Lung (tissue), 16 donors: ENCODE data around the gene CTXND1. TPM values are rescaled to one million over a fixed set of nuclear protein-coding genes. Genes with fewer than 3 reads are reported as not detected.
"Not testable (repeated sequence)": the region's sequence is repeated elsewhere in the genome, so short reads cannot be mapped to it uniquely, and the experiment has no call there.

Source experiments
- ATAC-seq: fragments of 200-7000 bp; cut with Tn5 transposase; one replicate; pipeline ENCODE4 v1.9.1; 2020; ENCODE audit warnings: moderate number of reproducible peaks; ENCODE audit not compliant: insufficient read depth, low FRiP score
- DNase-seq, 3 donors: peaks; one replicate each; pipeline ENCODE4 v3.0.0-alpha.2; 2013 to 2017
- H3K27ac ChIP-seq, 2 donors: one replicate each; pipeline ENCODE4 v1.5.1; 2013; ENCODE audit warnings: mild to moderate bottlenecking in 2 of 2, moderate library complexity in 2 of 2, control low read depth in 1 of 2, inconsistent platforms in 1 of 2, low read depth in 1 of 2, low read length in 1 of 2
- H3K27me3 ChIP-seq, 3 donors: one replicate each; pipeline ENCODE4 v1.5.1; 2013; ENCODE audit warnings: low read length in 2 of 3; ENCODE audit not compliant: control insufficient read depth in 3 of 3, insufficient read depth in 3 of 3
- H3K36me3 ChIP-seq, 4 donors: one replicate each; pipeline ENCODE4 v1.5.1; 2013; ENCODE audit warnings: low read length in 4 of 4, mild to moderate bottlenecking in 1 of 4, moderate library complexity in 1 of 4; ENCODE audit not compliant: control insufficient read depth in 4 of 4, insufficient read depth in 4 of 4
- H3K4me1 ChIP-seq, 5 donors: one replicate each; pipeline ENCODE4 v1.5.1; 2013; ENCODE audit warnings: low read length in 5 of 5, mild to moderate bottlenecking in 2 of 5, moderate library complexity in 1 of 5; ENCODE audit not compliant: control insufficient read depth in 5 of 5, insufficient read depth in 5 of 5
- H3K4me3 ChIP-seq: one replicate; pipeline ENCODE4 v1.5.1; 2013; ENCODE audit warnings: mild to moderate bottlenecking, control low read depth, moderate library complexity
- H3K9ac ChIP-seq, 2 donors: one replicate each; pipeline ENCODE4 v1.5.1; 2013; ENCODE audit warnings: low read length in 2 of 2, control low read depth in 1 of 2; ENCODE audit not compliant: insufficient read depth in 1 of 2
- H3K9me3 ChIP-seq, 4 donors: one replicate each; pipeline ENCODE4 v1.5.1; 2013; ENCODE audit warnings: low read length in 3 of 4, mild to moderate bottlenecking in 1 of 4, moderate library complexity in 1 of 4; ENCODE audit not compliant: control insufficient read depth in 4 of 4, insufficient read depth in 3 of 4
- CTCF ChIP-seq: IDR thresholded peaks from 2 replicates; pipeline ENCODE4 v1.5.1; 2012; ENCODE audit warnings: mild to moderate bottlenecking; ENCODE audit errors: control extremely low read depth, extremely low read depth
- WGBS, 2 donors: extraction: QIAGEN DNeasy Blood & Tissue Kit; methylation state at CpG; one replicate each; pipeline ENCODE4 v1.1.7; 2013; 5-methylcytosine and 5-hydroxymethylcytosine counted together
- long read RNA-seq, 5 donors: transcript quantifications; one replicate each; lab custom pipeline, GENCODE V29; 2026
- polyA plus RNA-seq, 2 donors: library from polyadenylated mRNA; stranded (reverse); fragments of 200-250 nt; gene quantifications; one replicate each; pipeline ENCODE4 v1.2.1, GENCODE V29; 2013
- total RNA-seq, 2 donors: library from RNA; depleted of rRNA in 1 of 2; stranded (reverse); fragments of >200 nt in 1 of 2; gene quantifications; one replicate each; pipeline ENCODE4 v1.2.1, GENCODE V29; 2014 to 2021
- donor health status: control.
- donor health status: control.
- donor health status: Bipolar disorder and iron deficiency.
- donor health status: healthy.
- donor health status: DM: yes; HTN: yes; CAD: no.

Gene CTXND1
- total RNA-seq (1 to 10 TPM; 2.2 to 2.4 TPM), polyA plus RNA-seq (under 1 TPM; 0.10 to 0.69 TPM)
- long read RNA-seq, donor 1, full-length matches to known transcripts: 6 of 6 reads
- long read RNA-seq, donor 1, partial matches to known transcripts: 0 of 6 reads
- long read RNA-seq, donor 1, other reads (novel, unspliced or antisense): 0 of 6 reads
- long read RNA-seq, donor 2, full-length matches to known transcripts: 1 of 1 reads
- long read RNA-seq, donor 2, partial matches to known transcripts: 0 of 1 reads
- long read RNA-seq, donor 2, other reads (novel, unspliced or antisense): 0 of 1 reads
- long read RNA-seq, donor 3, full-length matches to known transcripts: 3 of 3 reads
- long read RNA-seq, donor 3, partial matches to known transcripts: 0 of 3 reads
- long read RNA-seq, donor 3, other reads (novel, unspliced or antisense): 0 of 3 reads
- long read RNA-seq, donor 4, full-length matches to known transcripts: 3 of 3 reads
- long read RNA-seq, donor 4, partial matches to known transcripts: 0 of 3 reads
- long read RNA-seq, donor 4, other reads (novel, unspliced or antisense): 0 of 3 reads
- long read RNA-seq, donor 5, full-length matches to known transcripts: 2 of 2 reads
- long read RNA-seq, donor 5, partial matches to known transcripts: 0 of 2 reads
- long read RNA-seq, donor 5, other reads (novel, unspliced or antisense): 0 of 2 reads

- peak; percentile 70 to 76 (median 71) for DNase-seq
- whole genome bisulfite sequencing, 2 donors: 1 to 2% methylated on average over 23 to 24 of the region's 24 CpGs
- Histone ChIP-seq H3K4me1 (peaks cover 0 to 11% (median 3%) of the 10 kb centered on the region in 5 donors), H3K9me3 (no peaks in the 10 kb centered on the region), H3K4me3 (peak within 1 kb of the TSS; percentile 34), H3K9ac (peak within 1 kb of the TSS in 1 of 2 donors; percentile 59), H3K36me3 (no peaks in the 10 kb centered on the region), H3K27ac (peak within 1 kb of the TSS in 1 of 2 donors; percentile 65), H3K27me3 (peaks cover 0 to 47% (median 14%) of the 10 kb centered on the region in 3 donors)
- peak; percentile 16 for ATAC-seq
- no peak for TF ChIP-seq CTCF
Measured at GRCh38 chr15:80252121-80252518, at the start of gene CTXND1. TSS of gene CTXND1 (minus strand) at chr15:80252213. CDS start at chr15:80201949, 50,264 bp downstream.

- TF ChIP-seq CTCF: no peak
- no peaks in the 10 kb centered on the region for H3K36me3 ChIP-seq
- H3K9me3 ChIP-seq: no peaks in the 10 kb centered on the region
- H3K9ac ChIP-seq: no peak overlapping the region
- no peaks in the 10 kb centered on the region for H3K27me3 ChIP-seq
- no peak for ATAC-seq
- 49 to 78% methylated on average over 1 of the region's 1 CpG for WGBS, 2 donors
- H3K4me3 ChIP-seq: no peak overlapping the region
- H3K4me1 ChIP-seq: no peaks in the 10 kb centered on the region
- no peak for DNase-seq
- H3K27ac ChIP-seq: no peak overlapping the region
Measured at GRCh38 chr15:80301472-80301871, 49.5 kb upstream of the CTXND1 start.

- not testable (repeated sequence) for H3K9me3 ChIP-seq, H3K36me3 ChIP-seq, H3K27me3 ChIP-seq, ATAC-seq, H3K4me1 ChIP-seq, H3K9ac ChIP-seq, H3K27ac ChIP-seq, H3K4me3 ChIP-seq, DNase-seq
- 88 to 99% methylated on average over 4 of the region's 4 CpGs for WGBS, 2 donors
Measured at GRCh38 chr15:80295777-80296176, 43.8 kb upstream of the CTXND1 start.

GRCh38 chr15:80292079-80292478 is 40.1 kb upstream of the CTXND1 start:
- Histone ChIP-seq H3K9me3 (peaks cover 0 to 1% (median 0%) of the 10 kb centered on the region in 4 donors), H3K9ac (no peak overlapping the region), H3K36me3 (no peaks in the 10 kb centered on the region), H3K4me1 (peaks cover 0 to 15% (median 13%) of the 10 kb centered on the region in 5 donors), H3K27ac (no peak overlapping the region), H3K4me3 (no peak overlapping the region), H3K27me3 (no peaks in the 10 kb centered on the region)
- no peak for TF ChIP-seq CTCF
- WGBS, 2 donors: 90 to 91% methylated on average over 4 of the region's 4 CpGs
- no peak for ATAC-seq
- DNase-seq: no peak

- 33 to 55% methylated on average over 5 of the region's 5 CpGs for WGBS, 2 donors
- peak in 2 of 3 donors; percentile 24 to 70 for DNase-seq
- H3K9ac ChIP-seq: not testable (repeated sequence)
Measured at GRCh38 chr15:80290891-80291290, 38.9 kb upstream of the CTXND1 start.

More at GRCh38 chr15:80290891-80291290, 38.9 kb upstream of the CTXND1 start:
- not testable (repeated sequence) for H3K27me3 ChIP-seq, ATAC-seq, H3K36me3 ChIP-seq, H3K9me3 ChIP-seq, H3K4me3 ChIP-seq, H3K27ac ChIP-seq
- peaks cover 0 to 19% (median 13%) of the 10 kb centered on the region in 5 donors for H3K4me1 ChIP-seq
